Measurements from ENCODE around the gene SERAC1.
A peak's percentile ranks its signal among the peaks of the same experiment; 100 is the strongest.
"Not testable (repeated sequence)": the region's sequence is repeated elsewhere in the genome, so short reads cannot be mapped to it uniquely, and the experiment has no call there.

The SERAC1 gene

GRCh38 chr6:158168040-158168289 lies at the start of gene SERAC1:
Gene SERAC1 (minus strand): TSS chr6:158168262. CDS start chr6:158158363, 9,899 bp downstream.
- DNase-seq: no peak

GRCh38 chr6:158213925-158214674 lies 46.0 kb upstream of the SERAC1 start:
- DNase-seq: peak; percentile 92

- peak; percentile 14 for DNase-seq
Measured at GRCh38 chr6:158211273-158212055, 43.4 kb upstream of the SERAC1 start.

GRCh38 chr6:158209582-158210333 lies 41.7 kb upstream of the SERAC1 start:
- DNase-seq: not testable (repeated sequence)

GRCh38 chr6:158208226-158209030 lies 40.4 kb upstream of the SERAC1 start:
- DNase-seq: peak; percentile 50

GRCh38 chr6:158207422-158207788 lies 39.3 kb upstream of the SERAC1 start:
- no peak for DNase-seq

GRCh38 chr6:158206740-158207421 lies 38.8 kb upstream of the SERAC1 start:
- no peak for DNase-seq

GRCh38 chr6:158205169-158205944 lies 37.3 kb upstream of the SERAC1 start:
- peak; percentile 18 for DNase-seq

GRCh38 chr6:158198461-158198860 lies 30.4 kb upstream of the SERAC1 start:
- no peak for DNase-seq

GRCh38 chr6:158194487-158195280 lies 26.6 kb upstream of the SERAC1 start:
- no peak for DNase-seq

GRCh38 chr6:158191761-158192160 lies 23.7 kb upstream of the SERAC1 start:
- no peak for DNase-seq

GRCh38 chr6:158191032-158191431 lies 23.0 kb upstream of the SERAC1 start:
- DNase-seq: no peak

- no peak for DNase-seq
Measured at GRCh38 chr6:158188591-158188990, 20.5 kb upstream of the SERAC1 start.

- DNase-seq: no peak
Measured at GRCh38 chr6:158185729-158186456, 17.8 kb upstream of the SERAC1 start.

GRCh38 chr6:158184608-158185007 lies 16.5 kb upstream of the SERAC1 start:
- no peak for DNase-seq

- DNase-seq: not testable (repeated sequence)
Measured at GRCh38 chr6:158183174-158183972, 15.3 kb upstream of the SERAC1 start.

GRCh38 chr6:158177712-158178111 lies 9.7 kb upstream of the SERAC1 start:
- not testable (repeated sequence) for DNase-seq

- DNase-seq: no peak
Measured at GRCh38 chr6:158175111-158175510, 7.0 kb upstream of the SERAC1 start.

GRCh38 chr6:158174514-158174913 lies 6.5 kb upstream of the SERAC1 start:
- DNase-seq: no peak

All from hematopoietic multipotent progenitor cell treated with erythropoietin and hydrocortisone succinate and interleukin-3 and kit ligand, for 4 days (in vitro differentiated cells).